NCI-H1694 (cell line): ENCODE results near the gene GFPT2.

Experiments used
- DNase-seq: peaks from one replicate; lab custom pipeline; 2025; lab: John Stamatoyannopoulos, UW

The GFPT2 gene

GRCh38 chr5:180350711-180351465, 2.2 kb downstream of the GFPT2 start:
- no peak for DNase-seq

- no peak for DNase-seq
Observed at GRCh38 chr5:180350296-180350695, 2.8 kb downstream of the GFPT2 start.

- no peak for DNase-seq
Observed at GRCh38 chr5:180349391-180349790, 3.7 kb downstream of the GFPT2 start.

GRCh38 chr5:180348336-180348735, 4.8 kb downstream of the GFPT2 start:
- no peak for DNase-seq

- no peak for DNase-seq
Observed at GRCh38 chr5:180347702-180348101, 5.4 kb downstream of the GFPT2 start.

GRCh38 chr5:180346358-180346757, 6.8 kb downstream of the GFPT2 start:
- DNase-seq = no peak

GRCh38 chr5:180345781-180346180, 7.4 kb downstream of the GFPT2 start:
- no peak for DNase-seq

- DNase-seq = no peak
Observed at GRCh38 chr5:180345186-180345585, 8.0 kb downstream of the GFPT2 start.

GRCh38 chr5:180344696-180344999, 8.5 kb downstream of the GFPT2 start:
- DNase-seq = no peak

- no peak for DNase-seq
Observed at GRCh38 chr5:180343831-180344695, 9.1 kb downstream of the GFPT2 start.

GRCh38 chr5:180343110-180343830, 9.9 kb downstream of the GFPT2 start:
- no peak for DNase-seq

GRCh38 chr5:180341595-180341994, 11.5 kb downstream of the GFPT2 start:
- no peak for DNase-seq

GRCh38 chr5:180340856-180341255, 12.3 kb downstream of the GFPT2 start:
- no peak for DNase-seq

- DNase-seq = no peak
Observed at GRCh38 chr5:180339583-180340183, 13.5 kb downstream of the GFPT2 start.

- no peak for DNase-seq
Observed at GRCh38 chr5:180338001-180338707, 15.0 kb downstream of the GFPT2 start.

- no peak for DNase-seq
Observed at GRCh38 chr5:180336234-180337020, 16.7 kb downstream of the GFPT2 start.

GRCh38 chr5:180335614-180336233, 17.4 kb downstream of the GFPT2 start:
- DNase-seq = no peak

- DNase-seq = no peak
Observed at GRCh38 chr5:180334751-180335613, 18.2 kb downstream of the GFPT2 start.

GRCh38 chr5:180334176-180334575, 19.0 kb downstream of the GFPT2 start:
- DNase-seq = no peak
